Effector CD8-positive, alpha-beta T cell (primary cell): ENCODE measurements around the gene RASD1.
"Not testable (repeated sequence)": the region's sequence is repeated elsewhere in the genome, so short reads cannot be mapped to it uniquely, and the experiment has no call there.

ENCODE experiments used
- DNase-seq: peaks from one replicate; lab custom pipeline; 2025; lab: John Stamatoyannopoulos, UW

Gene RASD1

DNA sequence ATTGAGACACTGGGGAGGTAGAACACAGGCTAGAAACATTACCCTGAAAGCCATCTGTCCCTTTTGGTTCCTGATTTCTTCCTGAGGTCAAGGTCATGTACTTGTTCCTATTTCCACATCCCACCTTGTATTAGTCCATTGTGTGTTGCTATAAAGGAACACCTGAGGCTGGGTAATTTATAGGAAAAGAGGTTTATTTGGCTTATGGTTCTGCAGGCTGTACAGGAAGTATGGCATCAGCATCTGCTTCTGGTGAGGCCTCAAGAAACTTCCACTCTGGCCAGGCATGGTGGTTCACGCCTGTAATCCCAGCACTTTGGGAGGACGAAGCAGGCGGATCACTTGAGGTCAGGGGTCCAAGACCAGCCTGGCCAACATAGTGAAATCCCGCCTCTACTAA lies 26.8 kb downstream of the RASD1 start:
- DNase-seq, result no peak

DNA sequence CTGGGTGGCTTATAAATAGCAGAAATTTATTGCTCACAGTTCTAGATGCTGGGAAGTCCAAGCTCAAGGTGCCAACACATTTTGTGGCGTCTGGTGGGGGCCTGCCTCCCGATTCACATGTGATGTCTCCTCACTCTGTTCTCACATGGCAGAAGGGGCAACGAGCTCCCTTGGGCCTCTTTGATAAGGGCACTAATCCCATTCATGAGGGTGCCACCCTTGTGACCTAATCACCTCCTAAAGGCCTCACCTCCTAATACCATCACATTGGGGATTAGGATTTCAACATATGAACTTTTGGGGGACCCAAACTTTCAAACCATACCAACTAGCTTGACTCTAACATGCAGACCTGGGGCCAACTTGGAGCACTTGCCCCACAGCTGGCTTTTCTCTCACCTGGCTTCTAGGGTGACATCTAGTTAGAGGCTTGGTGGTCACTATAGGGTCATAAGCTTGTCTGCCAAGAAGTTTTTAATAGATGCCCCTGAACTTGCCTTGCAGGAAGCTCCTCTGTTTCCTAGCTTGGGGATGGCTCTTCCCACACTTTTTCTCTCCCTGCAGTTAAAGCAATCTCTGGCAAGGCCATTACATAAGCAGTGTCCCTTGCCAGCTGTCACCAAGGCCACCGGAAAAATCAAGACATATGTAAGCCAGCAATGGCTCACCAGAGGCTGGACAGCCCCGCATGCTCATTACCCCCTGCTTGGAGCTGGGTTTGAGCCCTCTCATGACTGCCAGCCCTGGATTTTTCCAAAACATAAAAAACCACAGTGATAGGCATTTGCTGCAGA lies 27.8 kb downstream of the RASD1 start:
- no peak for DNase-seq

DNA sequence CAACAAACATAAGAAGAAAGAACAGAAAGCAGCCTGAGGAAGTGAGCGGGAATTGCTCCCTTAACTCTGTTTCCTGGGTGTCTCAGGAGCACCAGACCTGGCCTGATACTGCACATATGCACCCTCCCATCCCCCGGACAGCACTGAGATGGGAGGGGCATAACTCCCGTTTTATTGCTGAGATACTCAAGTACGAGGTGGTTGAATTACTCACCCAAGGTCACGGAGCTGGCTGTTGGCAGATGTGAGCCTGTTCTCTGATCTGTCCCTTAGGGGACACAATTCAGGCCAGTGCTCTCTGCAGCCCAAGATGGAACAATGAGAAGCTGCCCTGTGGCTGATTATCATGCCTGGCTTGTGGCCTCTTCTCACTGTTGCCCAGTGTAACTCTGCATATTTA lies 28.5 kb downstream of the RASD1 start:
- DNase-seq, result no peak

DNA sequence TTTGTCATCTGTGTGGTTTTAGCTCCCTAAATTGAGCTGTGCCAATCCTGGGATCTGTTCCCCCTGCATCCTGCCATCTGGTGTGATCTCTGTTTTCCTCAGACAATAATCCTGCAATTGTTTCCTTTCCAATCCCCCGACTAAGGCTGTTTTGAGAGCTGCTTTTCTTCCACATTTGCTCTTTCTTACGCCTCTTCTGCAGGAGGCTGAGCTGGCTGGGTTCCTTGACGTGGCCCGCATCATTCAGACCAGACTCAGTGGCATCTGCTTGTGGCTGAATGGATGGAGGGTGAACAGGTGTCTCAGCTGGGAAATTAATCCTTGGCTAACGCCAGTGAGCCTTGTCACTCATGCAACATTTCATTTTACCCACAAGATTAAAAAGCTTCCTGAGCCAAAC lies 29.2 kb downstream of the RASD1 start:
- DNase-seq, result no peak

DNA sequence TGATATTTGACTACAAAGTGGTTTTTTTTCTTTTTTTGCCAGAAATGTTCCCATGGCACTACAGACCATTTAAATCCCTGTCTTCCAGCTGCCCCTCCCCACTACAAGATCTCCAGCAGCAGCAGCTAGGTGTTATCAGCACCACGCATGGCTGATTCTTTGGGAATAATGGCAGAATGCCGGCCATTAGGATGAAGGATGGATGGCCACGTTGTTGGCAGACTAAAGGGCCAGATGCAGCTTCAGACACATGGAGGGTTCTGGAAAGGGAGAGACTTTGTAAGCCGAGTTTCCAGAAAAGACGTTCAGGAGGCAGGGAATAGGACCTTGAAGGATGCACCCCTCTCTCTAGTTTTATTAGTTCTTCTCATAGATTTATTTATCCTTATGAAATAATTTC lies 29.7 kb downstream of the RASD1 start:
- no peak for DNase-seq

DNA sequence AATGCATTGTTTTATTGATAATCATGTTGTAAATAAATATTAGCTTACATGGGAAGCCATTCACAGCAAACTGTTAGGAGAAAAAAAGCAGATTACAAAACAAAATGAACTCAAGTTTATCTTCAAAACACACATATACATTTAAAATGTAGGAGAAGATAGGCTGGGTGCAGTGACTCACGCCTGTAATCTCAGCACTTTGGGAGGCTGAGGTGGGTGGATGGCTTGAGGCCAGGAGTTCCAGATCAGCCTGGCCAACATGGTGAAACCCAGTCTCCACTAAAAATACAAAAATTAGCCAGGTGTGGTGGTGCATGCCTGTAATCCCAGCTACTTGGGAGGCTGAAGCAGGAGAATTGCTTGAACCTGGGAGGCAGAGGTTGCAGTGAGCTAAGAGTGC lies 30.3 kb downstream of the RASD1 start:
- DNase-seq, result not testable (repeated sequence)

DNA sequence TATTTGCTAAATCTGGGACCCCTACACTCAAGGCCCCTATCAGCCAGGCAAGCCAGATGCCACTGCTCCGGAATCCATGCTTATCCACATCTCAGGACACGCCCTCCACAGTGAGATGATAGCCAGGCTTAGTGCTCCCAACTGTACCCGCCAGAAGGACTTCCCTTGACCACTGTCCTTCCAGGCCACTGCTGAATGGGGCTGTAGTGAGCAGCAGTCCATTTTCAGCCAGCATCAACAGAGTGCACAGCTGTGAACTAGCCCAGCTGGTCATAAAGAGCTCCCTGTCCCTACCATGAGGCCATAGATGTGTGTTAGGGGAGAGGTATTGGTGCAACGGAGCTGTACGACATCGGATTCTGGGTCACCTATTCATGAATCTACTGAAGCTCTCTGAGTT lies 32.4 kb downstream of the RASD1 start:
- no peak for DNase-seq

DNA sequence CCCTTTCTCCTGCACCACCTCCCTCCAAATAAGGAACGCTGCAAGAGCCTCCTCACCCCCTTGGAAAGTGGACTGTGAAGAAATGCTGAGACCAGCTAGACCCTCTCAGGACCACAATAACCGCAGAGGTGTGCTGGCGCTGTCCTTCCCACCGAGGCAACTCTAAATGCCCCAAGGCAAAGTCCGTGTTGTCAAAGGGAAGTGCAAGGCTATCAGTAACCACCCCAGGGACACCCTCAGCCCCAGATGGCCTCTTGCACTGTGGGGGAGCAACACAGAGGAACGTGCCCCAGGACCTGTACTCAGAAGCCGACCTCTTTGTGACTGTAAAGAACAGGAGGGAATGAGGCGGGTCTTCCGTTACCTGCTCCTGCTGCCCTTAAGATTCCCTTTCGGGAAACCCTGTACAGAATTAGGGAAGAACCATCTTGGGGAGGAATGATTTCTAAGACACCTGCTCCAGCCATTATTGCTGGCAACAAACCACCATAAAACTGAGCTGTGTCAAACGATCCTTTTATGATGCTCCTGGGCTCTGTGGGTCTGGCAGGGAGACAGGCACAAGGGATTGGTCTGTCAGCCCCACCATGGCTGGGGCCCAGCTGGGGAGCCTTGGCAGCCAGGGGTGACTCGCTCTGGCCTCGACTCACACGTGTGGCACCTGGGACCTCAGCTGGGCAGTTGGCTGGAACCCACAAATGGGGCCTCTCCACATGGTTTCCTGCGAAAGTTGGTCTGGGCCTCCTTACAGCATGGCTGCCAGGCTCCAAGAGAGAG lies 34.0 kb downstream of the RASD1 start:
- DNase-seq, result no peak

DNA sequence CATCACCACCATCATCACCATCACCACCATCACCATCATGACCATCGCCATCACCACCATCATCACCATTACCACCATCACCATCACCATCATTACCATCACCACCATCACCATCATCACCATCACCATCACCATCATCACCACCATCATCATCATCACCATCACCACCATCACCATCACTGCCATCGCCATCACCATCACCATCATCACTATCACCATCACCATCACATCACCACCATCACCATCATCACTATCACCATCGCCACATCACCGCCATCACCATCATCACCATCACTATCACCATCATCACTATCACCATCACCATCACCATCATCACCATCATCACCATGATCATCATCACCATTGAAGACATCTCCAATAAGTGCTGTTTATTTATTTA lies 36.2 kb downstream of the RASD1 start:
- DNase-seq, result no peak

DNA sequence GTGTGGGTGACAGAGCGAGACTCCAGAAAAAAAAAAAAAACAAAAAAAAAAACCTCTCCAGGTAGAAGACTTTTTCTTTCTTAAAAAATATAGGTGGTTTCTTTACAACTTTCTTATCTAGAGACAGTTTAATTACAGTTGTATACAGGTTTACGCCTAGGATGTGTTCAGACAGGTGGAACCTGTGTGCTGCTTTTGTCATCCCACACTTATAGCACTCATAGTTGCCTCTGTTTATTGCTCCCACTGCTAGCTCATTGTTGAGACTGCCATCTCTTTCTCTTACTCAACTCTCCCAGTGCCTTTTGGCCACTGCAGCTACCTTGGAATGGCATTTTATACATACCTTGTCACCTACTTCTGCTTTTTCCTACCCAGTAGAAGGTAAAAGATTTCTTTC lies 38.5 kb downstream of the RASD1 start:
- DNase-seq, result no peak

DNA sequence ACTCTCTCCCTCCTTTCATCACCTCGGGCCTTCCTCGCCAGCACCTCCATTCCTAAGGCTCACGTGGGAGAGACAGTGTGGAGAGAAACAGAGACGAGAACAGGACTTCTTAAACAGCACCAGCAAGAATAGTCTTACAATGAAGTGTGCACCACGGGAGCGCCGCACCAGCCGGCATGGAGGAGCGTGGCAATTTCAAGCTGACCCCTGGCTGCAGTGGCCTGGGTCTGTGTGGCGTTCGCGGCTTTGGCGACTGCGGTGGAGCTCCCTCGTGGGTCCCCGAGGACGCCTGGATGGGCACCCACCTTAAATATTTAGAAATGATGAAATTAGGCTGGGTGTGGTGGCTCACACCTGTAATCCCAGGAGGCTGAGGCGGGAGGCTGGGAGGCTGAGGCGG lies 39.9 kb downstream of the RASD1 start:
- no peak for DNase-seq

DNA sequence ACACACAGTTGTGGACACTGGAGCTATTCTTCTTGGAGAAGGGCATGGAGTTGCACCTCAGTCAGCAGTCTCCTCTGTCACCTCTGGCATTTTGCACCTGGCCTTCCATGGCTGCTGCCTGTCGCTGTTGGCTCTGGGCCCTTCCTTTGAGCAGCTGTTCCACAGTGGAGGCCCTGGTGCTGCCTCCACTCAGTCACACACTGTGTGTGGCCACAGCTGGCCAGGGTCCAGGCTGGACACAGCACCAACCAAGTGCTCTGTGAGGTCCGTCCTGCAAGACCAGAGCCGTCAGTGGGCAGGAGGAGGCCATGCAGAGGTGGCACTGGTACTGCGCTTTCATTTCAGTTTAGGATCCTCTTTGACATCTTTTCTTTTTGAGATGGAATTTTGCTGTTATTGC lies 41.0 kb downstream of the RASD1 start:
- no peak for DNase-seq

DNA sequence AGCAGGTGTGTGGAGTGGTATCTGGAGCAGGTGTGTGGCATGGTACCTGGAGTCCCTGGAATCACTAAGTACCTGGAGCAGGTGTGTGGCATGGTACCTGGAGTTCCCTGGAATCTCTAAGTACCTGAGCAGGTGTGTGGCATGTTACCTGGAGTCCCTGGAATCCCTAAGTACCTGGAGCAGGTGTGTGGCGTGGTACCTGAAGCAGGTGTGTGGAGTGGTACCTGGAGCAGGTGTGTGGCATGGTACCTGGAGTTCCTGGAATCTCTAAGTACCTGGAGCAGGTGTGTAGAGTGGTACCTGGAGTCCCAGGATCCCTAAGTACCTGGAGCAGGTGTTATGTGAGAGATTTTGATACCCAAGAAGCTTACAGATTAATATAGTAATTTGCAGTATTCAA lies 41.5 kb downstream of the RASD1 start:
- not testable (repeated sequence) for DNase-seq

DNA sequence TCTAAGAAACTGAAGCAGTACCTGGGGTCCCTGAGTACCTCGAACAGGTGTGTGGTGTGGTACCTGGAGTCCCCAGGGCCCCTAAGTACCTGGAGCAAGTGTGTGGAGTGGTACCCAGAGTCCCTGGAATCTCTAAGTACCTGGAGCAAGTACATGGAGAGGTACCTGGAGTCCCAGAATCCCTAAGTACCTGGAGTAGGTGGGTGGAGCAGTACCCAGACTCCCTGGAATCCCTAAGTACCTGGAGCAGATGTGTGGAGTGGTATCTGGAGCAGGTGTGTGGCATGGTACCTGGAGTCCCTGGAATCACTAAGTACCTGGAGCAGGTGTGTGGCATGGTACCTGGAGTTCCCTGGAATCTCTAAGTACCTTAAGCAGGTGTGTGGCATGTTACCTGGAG lies 41.9 kb downstream of the RASD1 start:
- no peak for DNase-seq

DNA sequence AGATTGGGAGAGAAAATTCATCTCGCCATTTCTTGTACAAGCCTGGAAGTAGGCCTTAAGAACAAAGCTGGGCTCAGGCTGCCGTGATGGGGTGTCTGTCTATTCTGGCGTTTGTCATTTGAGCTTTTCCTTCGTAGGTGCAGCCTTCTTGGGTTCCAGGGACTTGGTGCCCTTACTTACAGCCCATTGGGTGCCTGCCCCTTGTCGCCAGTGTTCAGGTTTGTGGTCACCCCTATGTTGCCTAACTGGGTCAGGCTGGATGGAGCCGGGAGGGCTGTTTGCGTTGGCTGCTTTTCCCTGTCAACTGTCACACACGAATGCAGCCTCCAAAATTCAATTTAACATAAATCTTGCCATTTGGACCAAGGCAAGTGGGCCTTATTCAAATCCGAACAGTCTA lies 43.1 kb downstream of the RASD1 start:
- no peak for DNase-seq

DNA sequence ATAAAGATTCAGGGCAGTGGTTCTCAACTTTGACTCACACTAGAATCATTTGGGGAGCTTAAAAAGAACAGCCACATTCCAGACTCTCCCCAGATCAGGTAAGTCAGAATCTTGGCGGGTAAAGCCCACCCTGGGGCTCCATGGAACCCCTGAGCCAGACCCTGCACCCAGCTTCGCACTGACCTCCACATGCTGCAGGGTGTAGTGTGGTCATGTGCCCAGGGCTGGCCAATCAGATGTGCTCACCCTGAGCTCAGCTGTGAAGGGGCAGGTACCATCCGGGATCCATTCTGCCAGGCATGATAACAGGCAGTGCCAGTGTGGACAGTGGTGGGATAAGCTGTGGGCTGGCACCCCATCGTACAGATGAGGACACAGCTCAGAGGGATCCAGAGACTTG lies 47.5 kb downstream of the RASD1 start:
- no peak for DNase-seq

DNA sequence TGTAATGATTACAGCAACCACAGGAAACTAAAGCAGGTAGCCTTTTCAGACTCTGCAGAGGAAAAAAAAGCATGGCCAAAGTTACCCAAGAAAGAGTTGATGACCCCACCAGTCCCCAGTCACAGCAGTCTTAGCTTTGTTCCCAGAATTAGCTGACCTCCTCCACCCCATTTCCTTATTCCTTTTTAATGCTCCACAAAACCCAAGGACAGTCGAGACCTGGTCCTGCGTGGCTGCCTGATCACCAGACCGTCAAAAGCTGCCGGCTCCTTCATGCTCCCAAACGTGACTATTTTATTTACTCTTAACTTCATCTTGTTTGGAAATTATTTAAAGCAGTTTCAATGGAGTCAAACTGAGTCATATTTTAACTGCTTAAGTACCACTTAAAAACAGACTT lies 48.1 kb downstream of the RASD1 start:
- DNase-seq, result no peak

DNA sequence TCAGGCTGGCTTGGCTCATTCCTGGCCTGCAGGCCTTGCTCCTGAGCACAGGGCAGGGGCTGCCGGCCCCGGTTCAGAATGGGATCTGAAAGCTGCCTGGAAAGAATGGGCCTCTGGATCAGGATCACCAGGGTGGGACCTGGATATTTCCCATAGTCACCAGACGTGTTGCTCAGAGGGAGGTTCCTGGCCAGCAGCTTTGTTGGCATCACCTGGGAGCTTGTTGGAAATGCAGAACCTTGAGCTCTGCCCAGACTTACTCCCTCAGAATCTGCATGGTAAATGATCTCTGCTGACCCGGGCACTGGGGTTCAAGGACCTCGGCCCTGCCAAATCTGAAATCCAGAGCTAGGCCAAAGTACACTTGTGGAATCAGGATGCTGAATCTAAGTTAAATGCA lies 48.9 kb downstream of the RASD1 start:
- DNase-seq, result no peak

DNA sequence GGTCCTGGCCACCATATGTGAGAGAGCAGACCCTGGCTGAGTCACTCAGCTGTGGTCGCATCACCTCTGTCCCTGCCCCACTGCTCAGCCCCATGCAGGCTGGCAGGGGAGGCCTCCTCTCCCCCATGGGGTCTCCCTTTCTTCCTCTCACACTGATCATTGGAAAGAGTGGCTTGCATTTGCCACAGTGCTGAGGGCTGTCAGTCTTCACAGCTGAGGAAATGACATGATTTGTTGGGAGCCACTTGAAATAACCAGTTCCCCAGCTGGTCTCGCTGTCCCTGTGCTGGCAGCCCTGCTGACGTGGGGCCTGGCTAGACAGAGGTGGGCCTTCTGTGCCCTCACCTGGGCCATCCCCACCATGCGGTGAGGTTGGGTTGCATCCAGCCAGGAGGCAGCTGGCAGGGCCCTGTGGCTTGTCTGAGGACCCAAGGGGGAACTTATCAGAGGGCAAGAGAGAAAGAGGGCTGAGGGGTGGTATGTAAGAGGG lies 49.5 kb downstream of the RASD1 start:
- DNase-seq, result no peak

DNA sequence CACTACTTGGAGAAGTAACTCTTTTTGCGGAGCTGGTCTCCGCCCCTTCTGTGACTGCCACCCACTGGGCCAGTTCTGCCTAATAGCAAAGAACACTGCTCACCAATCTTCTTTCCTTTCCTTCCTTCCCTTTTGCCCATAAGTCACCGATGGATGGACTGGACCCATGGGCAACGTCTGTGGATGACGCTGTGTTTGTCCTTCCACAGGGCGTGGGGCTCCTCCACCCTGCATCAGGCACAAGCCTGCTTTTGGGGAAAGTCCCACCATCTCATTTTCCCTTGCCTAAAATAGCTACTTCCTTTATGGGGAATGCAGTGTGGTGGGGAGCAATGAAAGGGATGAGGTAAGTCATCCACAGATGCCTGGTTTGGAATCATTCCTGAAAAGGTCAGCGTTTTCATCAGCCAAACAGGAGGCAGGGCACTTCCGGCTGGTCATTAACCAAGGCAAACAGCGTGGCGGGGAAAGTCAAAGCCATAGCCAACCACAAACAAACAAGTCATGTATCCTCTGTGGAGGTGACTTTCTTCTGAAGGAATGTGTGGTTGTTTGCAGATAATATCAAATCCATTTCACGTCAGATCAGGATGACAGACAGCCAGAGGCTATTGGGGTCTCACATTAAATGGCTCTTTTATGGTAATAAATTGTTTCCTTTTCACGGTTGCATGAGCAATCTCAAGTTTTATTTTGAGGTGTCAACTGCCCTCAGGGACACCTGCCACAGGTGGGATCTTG lies 50.1 kb downstream of the RASD1 start:
- DNase-seq, result no peak

DNA sequence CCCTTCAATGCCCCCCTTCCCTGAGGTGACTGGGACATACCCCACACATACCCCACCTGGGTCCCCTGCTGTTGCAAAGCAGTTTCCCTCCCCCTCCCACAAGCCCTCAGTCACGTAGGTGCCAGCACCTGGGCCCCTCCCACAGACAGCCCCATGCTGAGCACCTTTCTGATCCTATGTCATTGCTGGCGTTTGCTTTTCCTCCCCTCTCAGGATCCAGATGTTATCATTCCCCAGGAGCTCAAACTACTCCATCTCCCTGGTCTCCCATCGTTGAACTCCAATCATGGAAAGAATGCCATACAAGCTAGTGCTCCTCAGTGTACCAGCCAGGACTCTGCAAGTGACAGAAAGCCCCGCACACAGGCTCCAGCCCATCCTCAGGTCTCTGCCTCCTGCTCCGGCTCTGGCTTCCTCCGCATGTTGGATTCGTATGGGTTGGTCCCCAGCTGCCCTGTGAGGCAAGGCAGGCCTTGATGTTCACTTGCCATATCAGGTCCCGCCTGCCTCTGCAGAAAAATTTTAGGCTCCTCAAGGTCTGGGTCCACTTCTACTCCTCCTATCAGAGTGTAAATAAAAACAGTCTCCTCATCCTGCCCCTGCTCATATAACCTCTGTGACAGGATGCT lies 50.8 kb downstream of the RASD1 start:
- no peak for DNase-seq
